Breast epithelium (tissue), 3 donors: ENCODE measurements around the gene NPIPA8.
"Not testable (repeated sequence)": the region's sequence is repeated elsewhere in the genome, so short reads cannot be mapped to it uniquely, and the experiment has no call there.

ENCODE experiments used
- POLR2A ChIP-seq: fragments of 450-650 bp; IDR thresholded peaks from one replicate; pipeline ENCODE4 v1.6.1; 2016; ENCODE audit warnings: antibody characterized with exemption, mild to moderate bottlenecking, moderate library complexity
- POLR2AphosphoS5 ChIP-seq, 3 donors: sonication (generic); formaldehyde crosslinking; IDR thresholded peaks; one replicate each; pipeline ENCODE4 v1.6.1; 2017; ENCODE audit warnings: antibody characterized with exemption in 3 of 3

GRCh38 chr16:18347742-18348141 is 11.2 kb upstream of the NPIPA8 start:
- TF ChIP-seq POLR2A; POLR2AphosphoS5 (IDR thresholded peaks at IDR 0.05): not testable (repeated sequence)
